Stimulated activated CD8-positive, alpha-beta memory T cell treated with anti-CD3 and anti-CD28 coated beads, Interleukin-12 subunit alpha, Interleukin-12 subunit beta, amount 100 ng/mL, for 1 hour (primary cell): ENCODE measurements around the gene DDIT4L.
"Not testable (repeated sequence)": the region's sequence is repeated elsewhere in the genome, so short reads cannot be mapped to it uniquely, and the experiment has no call there.

Experiments
- DNase-seq: peaks from one replicate; pipeline ENCODE4 v3.0.0-alpha.2; 2020; ENCODE audit warnings: low read depth

Gene DDIT4L, protein sequence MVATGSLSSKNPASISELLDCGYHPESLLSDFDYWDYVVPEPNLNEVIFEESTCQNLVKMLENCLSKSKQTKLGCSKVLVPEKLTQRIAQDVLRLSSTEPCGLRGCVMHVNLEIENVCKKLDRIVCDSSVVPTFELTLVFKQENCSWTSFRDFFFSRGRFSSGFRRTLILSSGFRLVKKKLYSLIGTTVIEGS

GRCh38 chr4:100189820-100190642 lies at the start of gene DDIT4L:
Gene DDIT4L, minus strand, starts transcription at chr4:100190468. Its CDS starts 485 bp downstream, at chr4:100189983.
- DNase-seq, result no peak

DNA sequence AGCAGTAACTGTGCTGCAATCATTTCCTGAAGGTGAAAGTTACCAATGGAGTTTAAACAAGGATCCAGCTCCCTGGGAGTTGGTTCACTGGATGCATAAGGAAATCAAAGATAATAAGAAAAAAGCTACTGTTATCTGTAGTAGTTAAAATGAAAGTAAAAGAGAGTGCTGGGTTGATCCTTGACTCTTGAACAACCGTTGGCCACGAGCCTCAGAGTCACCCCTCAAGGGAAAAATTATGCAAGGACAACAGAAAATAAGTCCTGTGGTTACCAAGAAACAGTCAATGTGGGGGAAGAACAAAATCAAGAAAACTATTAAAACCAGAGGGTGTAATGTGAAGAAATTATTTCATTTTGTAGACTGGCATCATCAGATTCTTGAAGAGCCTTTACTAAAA lies 49.7 kb upstream of the DDIT4L start:
- DNase-seq, result no peak

GRCh38 chr4:100224721-100225120 lies 34.5 kb upstream of the DDIT4L start:
- no peak for DNase-seq

DNA sequence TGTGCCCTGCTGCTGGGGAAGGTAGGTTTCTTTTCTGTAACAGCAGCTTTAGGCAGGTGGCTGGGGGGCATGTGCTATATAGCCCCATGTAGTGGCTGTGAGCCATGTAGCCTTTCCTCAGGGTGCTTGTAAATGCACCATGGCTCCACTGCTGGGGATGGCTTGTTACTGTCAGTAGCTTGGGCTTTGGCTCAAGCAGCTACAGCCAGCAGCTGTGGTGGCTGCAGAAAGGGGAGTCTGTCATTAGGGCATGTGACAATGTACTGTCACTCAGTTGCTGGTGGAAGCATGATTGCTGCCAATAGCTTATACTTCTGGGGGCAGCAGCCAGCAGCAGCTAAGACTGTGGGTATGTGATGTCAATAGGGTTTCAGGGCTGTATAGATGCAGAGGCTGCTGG lies 33.9 kb upstream of the DDIT4L start:
- no peak for DNase-seq

- DNase-seq, result no peak
Observed at GRCh38 chr4:100208964-100209363, 18.7 kb upstream of the DDIT4L start.

DNA sequence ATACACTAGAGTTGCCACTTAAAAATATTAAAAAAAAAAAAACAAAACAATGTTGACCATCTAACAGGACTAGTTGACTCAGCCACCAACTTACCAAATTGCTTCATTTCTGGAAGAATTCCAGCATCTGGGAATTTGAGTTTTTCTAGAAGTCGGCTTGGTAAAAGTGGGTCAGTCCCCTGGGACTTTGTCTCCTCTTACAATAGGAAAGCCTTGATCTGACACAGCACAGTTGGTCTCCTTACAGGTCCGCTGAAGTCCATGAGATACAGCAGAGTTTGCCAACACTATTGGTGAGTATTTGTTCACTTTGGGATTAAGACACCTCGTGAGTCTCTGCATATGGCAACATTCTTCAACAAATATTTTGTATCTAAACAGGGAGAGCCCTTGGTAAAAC lies 18.2 kb upstream of the DDIT4L start:
- DNase-seq, result no peak

DNA sequence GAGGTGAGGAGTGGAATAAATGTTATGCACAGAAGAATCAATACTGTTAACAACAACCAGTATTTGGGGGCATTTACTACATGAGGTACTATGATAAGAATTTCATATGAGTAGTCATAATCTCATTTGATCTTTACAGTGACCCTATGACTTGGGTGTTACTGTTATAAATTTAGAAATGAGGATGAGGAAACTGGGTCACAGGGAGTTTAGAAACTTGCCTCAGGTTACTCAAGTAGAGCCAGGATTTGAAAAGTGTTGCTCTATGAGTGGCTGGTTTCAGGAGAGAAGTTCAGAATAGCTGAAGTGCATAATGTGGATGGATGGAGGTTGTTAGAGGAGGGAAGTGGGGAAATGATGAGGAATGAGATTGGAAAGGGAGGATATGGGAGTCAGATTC lies 16.6 kb upstream of the DDIT4L start:
- DNase-seq, result no peak

GRCh38 chr4:100198061-100198460 lies 7.8 kb upstream of the DDIT4L start:
- no peak for DNase-seq

- not testable (repeated sequence) for DNase-seq
Observed at GRCh38 chr4:100196388-100197071, 6.3 kb upstream of the DDIT4L start.

DNA sequence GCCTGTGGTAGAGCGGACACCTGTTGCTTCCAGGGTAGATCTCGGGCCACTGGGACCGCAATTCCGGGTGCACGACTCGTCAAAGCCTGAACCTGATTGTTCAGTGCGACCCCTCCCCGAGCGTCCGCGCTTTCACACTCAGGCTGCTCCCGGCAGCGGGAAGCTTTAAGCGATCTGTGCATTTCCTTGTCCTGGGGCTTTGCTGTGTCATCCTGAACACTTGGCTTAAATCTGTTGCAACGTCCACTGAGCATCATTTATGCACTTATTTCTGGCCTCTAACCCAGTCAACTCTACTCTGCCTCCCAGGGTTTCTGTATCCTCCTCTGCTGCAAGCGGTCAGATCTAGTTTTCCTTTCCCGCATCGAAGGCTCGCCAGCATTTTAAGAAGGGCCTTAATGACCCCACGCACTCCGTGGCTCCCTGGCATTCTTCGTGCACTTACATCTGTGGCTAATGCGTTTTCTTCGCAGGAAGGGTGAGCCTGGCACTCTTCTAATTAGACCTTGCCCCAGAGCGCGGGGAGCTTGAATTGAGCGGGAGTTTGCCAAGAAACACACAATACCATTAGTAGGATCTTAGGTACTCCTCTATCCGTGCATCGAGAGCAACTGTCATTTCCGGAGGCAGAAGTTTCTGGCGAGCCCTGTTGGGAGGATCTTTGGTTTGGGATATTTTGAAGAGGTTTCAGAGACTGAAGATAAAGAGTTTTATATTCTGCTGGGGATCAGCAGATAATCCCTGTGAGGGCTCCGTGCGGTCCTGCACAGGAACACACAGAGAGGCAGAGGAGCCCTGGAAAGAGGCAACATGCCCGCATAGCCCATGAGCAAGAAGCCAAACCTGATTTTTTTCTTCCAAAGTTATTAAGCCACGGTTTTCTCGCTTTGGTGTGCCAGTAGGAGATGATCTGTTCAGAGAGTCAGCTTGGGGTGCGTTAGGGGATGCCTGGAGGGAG lies 654 bp upstream of the DDIT4L start:
- no peak for DNase-seq

DNA sequence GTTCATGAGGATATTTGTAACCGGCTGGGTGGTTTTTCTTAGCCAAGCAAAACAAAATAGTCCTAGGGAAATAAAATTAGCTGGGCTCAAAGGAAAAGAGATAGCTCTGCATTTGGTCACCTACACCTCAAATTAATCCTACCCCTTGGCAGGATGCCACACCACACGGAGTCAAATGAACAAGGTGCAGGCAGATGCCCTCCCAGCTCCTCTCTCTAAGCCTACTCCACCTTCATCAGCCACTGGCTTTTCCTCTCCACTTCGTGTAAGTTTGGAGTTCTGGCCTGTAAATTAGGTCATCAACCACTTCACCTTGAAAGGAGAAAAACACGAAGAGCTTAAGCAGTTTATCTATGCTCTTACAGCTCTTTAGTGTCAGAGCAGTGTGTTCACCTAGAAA lies 1.4 kb downstream of the DDIT4L start:
- DNase-seq, result no peak

GRCh38 chr4:100187781-100188180 lies 2.5 kb downstream of the DDIT4L start:
- DNase-seq, result no peak

DNA sequence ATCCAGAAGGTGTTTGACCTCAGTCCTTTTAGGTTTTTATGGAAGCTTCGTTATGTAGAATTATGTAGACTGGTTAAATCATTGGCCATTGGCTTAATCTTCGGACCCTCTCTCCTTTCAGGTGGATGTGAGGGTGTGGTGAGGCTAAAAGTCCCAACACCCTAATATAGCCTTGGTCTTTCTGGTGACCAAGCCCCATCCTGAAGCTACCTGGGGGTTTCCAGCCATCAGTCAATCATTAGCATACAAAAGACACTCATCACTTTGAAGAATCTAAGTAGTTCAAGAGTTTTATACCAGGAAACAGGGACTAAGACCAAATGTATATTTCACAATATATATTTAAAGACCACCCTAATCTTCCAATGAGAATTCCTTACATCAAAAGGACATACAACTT lies 5.5 kb downstream of the DDIT4L start:
- no peak for DNase-seq

DNA sequence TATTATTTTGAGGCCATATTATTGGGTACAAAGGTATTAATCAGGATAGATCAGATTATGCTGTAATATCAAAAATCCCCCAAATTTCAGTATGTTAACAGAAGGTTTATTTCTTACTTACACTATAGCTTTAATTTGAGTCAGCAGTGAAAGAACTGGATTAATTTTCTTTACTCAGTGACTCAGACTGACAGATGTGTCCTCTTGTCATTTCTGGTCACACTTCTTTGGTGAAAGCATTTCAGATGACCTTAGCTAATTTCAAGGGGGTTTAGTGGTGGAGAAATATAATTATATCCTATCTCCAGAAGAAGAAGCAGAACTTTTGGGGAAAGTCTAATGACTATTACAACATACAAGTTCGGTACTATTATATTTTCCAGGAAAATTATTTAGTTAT lies 12.4 kb downstream of the DDIT4L start:
- DNase-seq, result no peak

- DNase-seq, result no peak
Observed at GRCh38 chr4:100177126-100177525, 13.1 kb downstream of the DDIT4L start.

GRCh38 chr4:100175858-100176257 lies 14.4 kb downstream of the DDIT4L start:
- no peak for DNase-seq

GRCh38 chr4:100174985-100175383 lies 15.3 kb downstream of the DDIT4L start:
- DNase-seq, result no peak

- DNase-seq, result no peak
Observed at GRCh38 chr4:100170986-100171385, 19.3 kb downstream of the DDIT4L start.

- no peak for DNase-seq
Observed at GRCh38 chr4:100169491-100170485, 20.5 kb downstream of the DDIT4L start.

DNA sequence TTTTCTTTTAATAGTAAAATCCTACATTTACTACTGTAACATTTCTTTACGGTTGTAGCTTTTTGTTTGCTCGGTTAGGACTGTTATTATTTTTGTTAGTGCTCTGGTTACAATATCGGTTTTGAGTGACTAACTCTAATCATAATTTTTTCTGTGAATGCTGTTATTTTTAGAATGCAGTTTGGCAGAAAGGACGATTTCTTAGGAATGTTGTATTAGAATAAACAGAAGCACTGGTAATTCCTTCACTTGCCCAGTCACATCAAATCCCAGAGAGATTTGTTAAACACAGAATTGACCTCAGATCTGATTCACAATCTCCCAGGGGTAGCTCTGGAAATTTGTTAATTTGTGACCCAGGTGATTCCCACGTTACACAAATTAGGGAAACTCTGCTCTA lies 21.7 kb downstream of the DDIT4L start:
- no peak for DNase-seq
